ENCODE data around the gene NKTR.
A peak's percentile ranks its signal among the peaks of the same experiment; 100 is the strongest.

The NKTR gene

DNA sequence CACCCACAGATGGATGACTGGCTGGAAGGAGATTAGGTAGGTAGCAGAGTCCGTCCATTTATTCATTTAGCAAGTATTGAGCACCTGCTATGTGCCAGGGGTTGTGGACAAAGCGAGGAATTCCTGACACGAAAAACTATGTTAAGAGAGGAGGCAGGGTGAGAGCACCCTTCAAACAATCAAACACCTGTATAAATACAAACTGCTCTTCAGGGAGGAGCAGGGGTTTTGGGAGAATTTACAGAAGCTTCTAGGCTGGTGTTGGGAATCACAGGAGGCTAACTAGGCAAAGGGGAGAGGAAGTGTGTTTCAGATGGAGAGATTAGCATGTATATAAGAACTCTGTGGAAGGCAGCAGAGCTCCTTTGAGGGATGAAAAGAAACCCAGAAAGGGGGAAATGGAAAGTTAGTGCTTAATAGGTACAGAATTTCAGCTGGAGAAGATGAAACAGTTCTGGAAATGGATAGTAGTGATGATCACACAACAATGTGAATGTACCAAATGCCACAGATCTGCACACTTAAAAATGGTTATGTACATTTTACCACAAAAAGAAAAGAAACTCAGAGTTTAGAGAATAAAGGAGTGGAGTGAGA lies 17.9 kb upstream of the NKTR start (continued):
- TF ChIP-seq, protein P1, sequence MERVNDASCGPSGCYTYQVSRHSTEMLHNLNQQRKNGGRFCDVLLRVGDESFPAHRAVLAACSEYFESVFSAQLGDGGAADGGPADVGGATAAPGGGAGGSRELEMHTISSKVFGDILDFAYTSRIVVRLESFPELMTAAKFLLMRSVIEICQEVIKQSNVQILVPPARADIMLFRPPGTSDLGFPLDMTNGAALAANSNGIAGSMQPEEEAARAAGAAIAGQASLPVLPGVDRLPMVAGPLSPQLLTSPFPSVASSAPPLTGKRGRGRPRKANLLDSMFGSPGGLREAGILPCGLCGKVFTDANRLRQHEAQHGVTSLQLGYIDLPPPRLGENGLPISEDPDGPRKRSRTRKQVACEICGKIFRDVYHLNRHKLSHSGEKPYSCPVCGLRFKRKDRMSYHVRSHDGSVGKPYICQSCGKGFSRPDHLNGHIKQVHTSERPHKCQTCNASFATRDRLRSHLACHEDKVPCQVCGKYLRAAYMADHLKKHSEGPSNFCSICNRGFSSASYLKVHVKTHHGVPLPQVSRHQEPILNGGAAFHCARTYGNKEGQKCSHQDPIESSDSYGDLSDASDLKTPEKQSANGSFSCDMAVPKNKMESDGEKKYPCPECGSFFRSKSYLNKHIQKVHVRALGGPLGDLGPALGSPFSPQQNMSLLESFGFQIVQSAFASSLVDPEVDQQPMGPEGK (tag by site-specific recombination; IDR thresholded peaks at IDR 0.05): no peak
- TF ChIP-seq SALL2 (tag by site-specific recombination; IDR thresholded peaks at IDR 0.05; ENCODE audit: borderline replicate concordance): no peak
- no peak for TF ChIP-seq ZNF544 (tag by site-specific recombination; IDR thresholded peaks at IDR 0.05)
- TF ChIP-seq ZNF624 (tag by site-specific recombination; IDR thresholded peaks at IDR 0.05): no peak
- no peak for TF ChIP-seq ZNF138 (tag by site-specific recombination; IDR thresholded peaks at IDR 0.05; ENCODE audit: borderline replicate concordance)
- TF ChIP-seq GLIS1 (tag by site-specific recombination; IDR thresholded peaks at IDR 0.05): 0 out of 2 replicates have a peak, but pooled peaks have one; percentile 2
- TF ChIP-seq ZNF24 (tag by site-specific recombination; IDR thresholded peaks at IDR 0.05): no peak

DNA sequence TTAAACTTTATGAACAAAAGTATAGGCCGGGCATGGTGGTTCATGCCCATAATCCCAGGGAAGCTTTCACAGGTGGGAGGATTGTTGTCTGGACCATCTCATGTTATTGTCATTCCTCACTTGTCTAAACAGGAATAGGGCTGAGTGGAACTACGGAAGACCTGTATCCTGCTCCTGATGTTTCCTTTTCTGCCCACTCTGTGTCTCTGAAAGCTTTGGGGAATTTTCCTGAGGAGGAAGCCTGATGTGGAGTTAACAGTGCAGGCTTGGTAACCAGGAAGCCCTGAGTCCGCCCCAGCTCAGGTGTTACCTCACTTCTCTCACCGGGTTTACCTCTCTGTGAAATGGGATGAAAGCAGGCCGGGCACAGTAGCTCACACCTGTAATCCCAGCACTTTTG lies 11.9 kb upstream of the NKTR start:
- Histone ChIP-seq H3K9me3 (ENCODE audit: control insufficient read depth, insufficient read depth, low read depth, low read length) (no peaks in the 10 kb centered on the region), H3K4me1 (ENCODE audit: control insufficient read depth, insufficient read depth, low read length) (no peaks in the 10 kb centered on the region), H3K4me3 (ENCODE audit: low read depth, low read length) (no peak overlapping the region), H3K27ac (ENCODE audit: extremely low read depth, low read depth, low read length) (no peak overlapping the region), H3K36me3 (ENCODE audit: control insufficient read depth in 2 of 2, insufficient read depth in 1 of 2, low read length in 2 of 2) (peaks cover 0 to 17% of the 10 kb centered on the region in 2 experiments; a peak in 1 of 3 replicates)
- TF ChIP-seq ZNF830 (tag by site-specific recombination; IDR thresholded peaks at IDR 0.05; ENCODE audit: low read depth) (no peak), ZBTB7A (tag by site-specific recombination; IDR thresholded peaks at IDR 0.05; ENCODE audit: low read depth) (no peak), ZNF600 (tag by site-specific recombination; IDR thresholded peaks at IDR 0.05) (no peak), ZNF776 (tag by site-specific recombination; IDR thresholded peaks at IDR 0.05; ENCODE audit: borderline replicate concordance) (no peak)
- TF ChIP-seq, protein P2, sequence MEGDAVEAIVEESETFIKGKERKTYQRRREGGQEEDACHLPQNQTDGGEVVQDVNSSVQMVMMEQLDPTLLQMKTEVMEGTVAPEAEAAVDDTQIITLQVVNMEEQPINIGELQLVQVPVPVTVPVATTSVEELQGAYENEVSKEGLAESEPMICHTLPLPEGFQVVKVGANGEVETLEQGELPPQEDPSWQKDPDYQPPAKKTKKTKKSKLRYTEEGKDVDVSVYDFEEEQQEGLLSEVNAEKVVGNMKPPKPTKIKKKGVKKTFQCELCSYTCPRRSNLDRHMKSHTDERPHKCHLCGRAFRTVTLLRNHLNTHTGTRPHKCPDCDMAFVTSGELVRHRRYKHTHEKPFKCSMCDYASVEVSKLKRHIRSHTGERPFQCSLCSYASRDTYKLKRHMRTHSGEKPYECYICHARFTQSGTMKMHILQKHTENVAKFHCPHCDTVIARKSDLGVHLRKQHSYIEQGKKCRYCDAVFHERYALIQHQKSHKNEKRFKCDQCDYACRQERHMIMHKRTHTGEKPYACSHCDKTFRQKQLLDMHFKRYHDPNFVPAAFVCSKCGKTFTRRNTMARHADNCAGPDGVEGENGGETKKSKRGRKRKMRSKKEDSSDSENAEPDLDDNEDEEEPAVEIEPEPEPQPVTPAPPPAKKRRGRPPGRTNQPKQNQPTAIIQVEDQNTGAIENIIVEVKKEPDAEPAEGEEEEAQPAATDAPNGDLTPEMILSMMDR (tag by site-specific recombination; IDR thresholded peaks at IDR 0.05): no peak
- TF ChIP-seq, protein P3, sequence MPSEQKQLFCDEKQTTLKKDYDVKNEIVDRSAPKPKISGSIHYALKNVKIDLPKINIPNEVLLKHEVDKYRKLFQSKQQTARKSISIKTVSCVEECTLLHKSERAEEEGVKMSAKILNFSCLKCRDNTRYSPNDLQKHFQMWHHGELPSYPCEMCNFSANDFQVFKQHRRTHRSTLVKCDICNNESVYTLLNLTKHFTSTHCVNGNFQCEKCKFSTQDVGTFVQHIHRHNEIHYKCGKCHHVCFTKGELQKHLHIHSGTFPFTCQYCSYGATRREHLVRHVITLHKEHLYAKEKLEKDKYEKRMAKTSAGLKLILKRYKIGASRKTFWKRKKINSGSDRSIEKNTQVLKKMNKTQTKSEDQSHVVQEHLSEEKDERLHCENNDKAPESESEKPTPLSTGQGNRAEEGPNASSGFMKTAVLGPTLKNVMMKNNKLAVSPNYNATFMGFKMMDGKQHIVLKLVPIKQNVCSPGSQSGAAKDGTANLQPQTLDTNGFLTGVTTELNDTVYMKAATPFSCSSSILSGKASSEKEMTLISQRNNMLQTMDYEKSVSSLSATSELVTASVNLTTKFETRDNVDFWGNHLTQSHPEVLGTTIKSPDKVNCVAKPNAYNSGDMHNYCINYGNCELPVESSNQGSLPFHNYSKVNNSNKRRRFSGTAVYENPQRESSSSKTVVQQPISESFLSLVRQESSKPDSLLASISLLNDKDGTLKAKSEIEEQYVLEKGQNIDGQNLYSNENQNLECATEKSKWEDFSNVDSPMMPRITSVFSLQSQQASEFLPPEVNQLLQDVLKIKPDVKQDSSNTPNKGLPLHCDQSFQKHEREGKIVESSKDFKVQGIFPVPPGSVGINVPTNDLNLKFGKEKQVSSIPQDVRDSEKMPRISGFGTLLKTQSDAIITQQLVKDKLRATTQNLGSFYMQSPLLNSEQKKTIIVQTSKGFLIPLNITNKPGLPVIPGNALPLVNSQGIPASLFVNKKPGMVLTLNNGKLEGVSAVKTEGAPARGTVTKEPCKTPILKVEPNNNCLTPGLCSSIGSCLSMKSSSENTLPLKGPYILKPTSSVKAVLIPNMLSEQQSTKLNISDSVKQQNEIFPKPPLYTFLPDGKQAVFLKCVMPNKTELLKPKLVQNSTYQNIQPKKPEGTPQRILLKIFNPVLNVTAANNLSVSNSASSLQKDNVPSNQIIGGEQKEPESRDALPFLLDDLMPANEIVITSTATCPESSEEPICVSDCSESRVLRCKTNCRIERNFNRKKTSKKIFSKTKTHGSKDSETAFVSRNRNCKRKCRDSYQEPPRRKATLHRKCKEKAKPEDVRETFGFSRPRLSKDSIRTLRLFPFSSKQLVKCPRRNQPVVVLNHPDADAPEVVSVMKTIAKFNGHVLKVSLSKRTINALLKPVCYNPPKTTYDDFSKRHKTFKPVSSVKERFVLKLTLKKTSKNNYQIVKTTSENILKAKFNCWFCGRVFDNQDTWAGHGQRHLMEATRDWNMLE (tag by site-specific recombination; conservative IDR thresholded peaks at IDR 0.05; ENCODE audit: low read depth): no peak
- CTCF ChIA-PET: no interaction called here
- POLR2A ChIA-PET: no interaction called here
